CD14-positive monocyte (primary cell): ENCODE data around the gene SEMA3C. TPM values are rescaled to one million over a fixed set of nuclear protein-coding genes. Genes with fewer than 3 reads are reported as not detected.

Source experiments
- DNase-seq, 3 donors: peaks; one replicate each; pipeline ENCODE4 v3.0.0-alpha.2; 2011 to 2022
- H2AFZ ChIP-seq: 2 replicates; pipeline ENCODE4 v1.6.0; 2012; ENCODE audit warnings: mild to moderate bottlenecking, low read depth, low read length, inconsistent platforms; ENCODE audit not compliant: insufficient read depth, poor library complexity, severe bottlenecking
- H3K27ac ChIP-seq, 2 donors: 1 replicate in 1 of 2; 2 replicates in 1 of 2; pipeline ENCODE4 v1.5.1; 2012 to 2013; ENCODE audit warnings: low read length in 2 of 2, control low read depth in 1 of 2, inconsistent platforms in 1 of 2, low read depth in 1 of 2, mild to moderate bottlenecking in 1 of 2
- H3K27me3 ChIP-seq, 2 donors: one replicate each; pipeline versions ENCODE4 v1.6.0 to v1.6.1; 2011 to 2013; ENCODE audit warnings: low read length in 2 of 2; ENCODE audit not compliant: control insufficient read depth in 2 of 2, insufficient read depth in 2 of 2
- H3K36me3 ChIP-seq, 2 donors: replicated peaks in 1 of 2; 1 replicate in 1 of 2; 2 replicates in 1 of 2; pipeline versions ENCODE4 v1.5.1 to v1.6.1; 2012 to 2013; ENCODE audit warnings: low read length in 2 of 2, control low read depth in 1 of 2, inconsistent platforms in 1 of 2, mild to moderate bottlenecking in 1 of 2; ENCODE audit not compliant: insufficient read depth in 2 of 2, control insufficient read depth in 1 of 2
- H3K4me1 ChIP-seq, 2 donors: 1 replicate in 1 of 2; 2 replicates in 1 of 2; pipeline versions ENCODE4 v1.5.1 to v1.6.1; 2012 to 2013; ENCODE audit warnings: low read length in 2 of 2, control low read depth in 1 of 2, inconsistent platforms in 1 of 2, mild to moderate bottlenecking in 1 of 2, moderate library complexity in 1 of 2; ENCODE audit not compliant: insufficient read depth in 2 of 2, control insufficient read depth in 1 of 2
- H3K4me2 ChIP-seq: replicated peaks from 2 replicates; pipeline ENCODE3; 2012; ENCODE audit warnings: low read length, moderate library complexity, mild to moderate bottlenecking; ENCODE audit not compliant: poor library complexity, severe bottlenecking; ENCODE audit errors: extremely low read depth
- H3K4me3 ChIP-seq, 3 experiments: fragments of 200-600 bp in 1 of 3; sonication (generic) in 1 of 3; replicated peaks in 1 of 3; 1 replicate in 2 of 3; 2 replicates in 1 of 3; pipeline ENCODE4 v1.5.1; 2011 to 2013; ENCODE audit warnings: low read length in 3 of 3, mild to moderate bottlenecking in 3 of 3, control low read depth in 2 of 3, low read depth in 2 of 3, inconsistent platforms in 1 of 3, moderate library complexity in 1 of 3
- H3K79me2 ChIP-seq: 2 replicates; pipeline ENCODE4 v1.6.0; 2012; ENCODE audit warnings: mild to moderate bottlenecking, control low read depth, inconsistent platforms, low read length, moderate library complexity; ENCODE audit not compliant: insufficient read depth
- H3K9ac ChIP-seq: 2 replicates; pipeline ENCODE4 v1.6.0; 2017; ENCODE audit warnings: low read length, mild to moderate bottlenecking; ENCODE audit not compliant: insufficient read depth, poor library complexity, severe bottlenecking
- H3K9me3 ChIP-seq, 2 donors: replicated peaks in 1 of 2; 1 replicate in 1 of 2; 2 replicates in 1 of 2; pipeline versions ENCODE4 v1.5.1 to v1.6.1; 2012 to 2013; ENCODE audit warnings: low read length in 2 of 2, control low read depth in 1 of 2; ENCODE audit not compliant: control insufficient read depth in 1 of 2, insufficient read depth in 1 of 2
- H4K20me1 ChIP-seq: 2 replicates; pipeline ENCODE4 v1.6.0; 2012; ENCODE audit warnings: mild to moderate bottlenecking, low read length, control low read depth, moderate library complexity; ENCODE audit not compliant: insufficient read depth
- H3K27ac Mint-ChIP-seq, 7 donors: one replicate each; pipeline ENCODE4 v1.8.0; 2020; ENCODE audit warnings: mild to moderate bottlenecking in 7 of 7, mixed read lengths in 7 of 7, moderate library complexity in 6 of 7, inconsistent platforms in 2 of 7
- H3K27me3 Mint-ChIP-seq, 3 donors: one replicate each; pipeline ENCODE4 v1.8.0; 2021 to 2022; ENCODE audit warnings: low read depth in 3 of 3, mild to moderate bottlenecking in 3 of 3, mixed read lengths in 3 of 3, moderate library complexity in 3 of 3, inconsistent platforms in 1 of 3
- H3K36me3 Mint-ChIP-seq, 2 donors: one replicate each; pipeline ENCODE4 v1.8.0; 2020; ENCODE audit warnings: mixed read lengths in 2 of 2, inconsistent platforms in 1 of 2, mild to moderate bottlenecking in 1 of 2
- H3K4me1 Mint-ChIP-seq: one replicate; pipeline ENCODE4 v1.8.0; 2020; ENCODE audit warnings: mild to moderate bottlenecking, mixed read lengths
- H3K4me3 Mint-ChIP-seq, 2 donors: one replicate each; pipeline ENCODE4 v1.8.0; 2020; ENCODE audit warnings: mild to moderate bottlenecking in 2 of 2, mixed read lengths in 2 of 2, moderate library complexity in 1 of 2
- H3K9me3 Mint-ChIP-seq, 7 donors: one replicate each; pipeline ENCODE4 v1.8.0; 2020 to 2022; ENCODE audit warnings: mixed read lengths in 7 of 7, mild to moderate bottlenecking in 6 of 7, moderate library complexity in 6 of 7, inconsistent platforms in 2 of 7
- WGBS: methylation state at CpG from one replicate; pipeline ENCODE4 v1.1.5; 2013; ENCODE audit warnings: missing lambda C conversion rate; ENCODE audit not compliant: insufficient coverage; 5-methylcytosine and 5-hydroxymethylcytosine counted together
- intact Hi-C, 2 donors: fragments of 100-400 bp; cut with micrococcal nuclease; formaldehyde crosslinking; loops; one replicate each; pipeline versions ENCODE4 v1.15.0 to v1.15.1; 2023
- polyA plus RNA-seq, 3 donors: library from polyadenylated mRNA; depleted of rRNA in 1 of 3; unstranded in 2 of 3; stranded (reverse) in 1 of 3; fragments of 300-500 nt in 2 of 3; fragments of >200 nt in 1 of 3; fragmentation: Illumina TruSeq in 2 of 3; gene quantifications; 1 replicate in 2 of 3; 2 replicates in 1 of 3; pipeline ENCODE4 v1.2.3, GENCODE V29; 2012 to 2021
- TF ChIP-seq, protein P1 (sequence below): fragments of 200-600 bp; IDR thresholded peaks from one replicate; pipeline ENCODE4 v1.8.0; 2022; ENCODE audit warnings: antibody characterized with exemption, mild to moderate bottlenecking

Gene SEMA3C
- polyA plus RNA-seq, 3 donors: 7.2 to 14.1 (median 13.7) TPM

DNA sequence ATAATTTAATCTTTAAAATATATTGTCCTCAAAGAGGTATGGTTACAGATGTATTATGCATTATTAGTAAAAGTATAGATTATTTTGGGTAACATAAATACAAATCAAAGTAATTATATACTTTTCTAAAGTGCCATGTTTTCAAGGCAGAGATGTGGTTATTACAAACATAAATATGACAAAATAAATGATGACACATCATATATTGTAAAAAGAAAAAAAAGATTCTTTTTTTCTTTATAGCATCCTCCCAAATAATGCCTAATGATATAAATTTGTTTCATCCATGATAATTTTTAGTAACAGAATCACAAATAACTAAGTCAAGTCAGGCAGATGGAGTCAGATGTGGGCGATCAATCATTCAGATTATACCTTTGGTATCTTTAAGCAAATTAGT is 29.3 kb downstream of the SEMA3C start:
- Histone ChIP-seq H3K9me3 (no peaks in the 10 kb centered on the region), H2AFZ (no peak overlapping the region), H3K4me3 (no peak overlapping the region), H3K36me3 (peaks cover 0 to 4% of the 10 kb centered on the region in 2 donors), H4K20me1 (no peaks in the 10 kb centered on the region), H3K27ac (no peak overlapping the region), H3K4me2 (no peak overlapping the region), H3K4me1 (no peaks in the 10 kb centered on the region), H3K27me3 (no peaks in the 10 kb centered on the region), H3K9ac (no peak overlapping the region), H3K79me2 (no peaks in the 10 kb centered on the region)
- TF ChIP-seq, protein P1, sequence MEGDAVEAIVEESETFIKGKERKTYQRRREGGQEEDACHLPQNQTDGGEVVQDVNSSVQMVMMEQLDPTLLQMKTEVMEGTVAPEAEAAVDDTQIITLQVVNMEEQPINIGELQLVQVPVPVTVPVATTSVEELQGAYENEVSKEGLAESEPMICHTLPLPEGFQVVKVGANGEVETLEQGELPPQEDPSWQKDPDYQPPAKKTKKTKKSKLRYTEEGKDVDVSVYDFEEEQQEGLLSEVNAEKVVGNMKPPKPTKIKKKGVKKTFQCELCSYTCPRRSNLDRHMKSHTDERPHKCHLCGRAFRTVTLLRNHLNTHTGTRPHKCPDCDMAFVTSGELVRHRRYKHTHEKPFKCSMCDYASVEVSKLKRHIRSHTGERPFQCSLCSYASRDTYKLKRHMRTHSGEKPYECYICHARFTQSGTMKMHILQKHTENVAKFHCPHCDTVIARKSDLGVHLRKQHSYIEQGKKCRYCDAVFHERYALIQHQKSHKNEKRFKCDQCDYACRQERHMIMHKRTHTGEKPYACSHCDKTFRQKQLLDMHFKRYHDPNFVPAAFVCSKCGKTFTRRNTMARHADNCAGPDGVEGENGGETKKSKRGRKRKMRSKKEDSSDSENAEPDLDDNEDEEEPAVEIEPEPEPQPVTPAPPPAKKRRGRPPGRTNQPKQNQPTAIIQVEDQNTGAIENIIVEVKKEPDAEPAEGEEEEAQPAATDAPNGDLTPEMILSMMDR: no peak
- H3K27ac Mint-ChIP-seq: no peak overlapping the region
- peaks cover 0 to 3% (median 0%) of the 10 kb centered on the region in 3 donors for H3K27me3 Mint-ChIP-seq
- intact Hi-C loops: no loop called here
- H3K36me3 Mint-ChIP-seq: peaks cover 8 to 9% of the 10 kb centered on the region in 2 donors
- H3K9me3 Mint-ChIP-seq: peaks cover 0 to under 1% (median 0%) of the 10 kb centered on the region in 7 donors
- H3K4me1 Mint-ChIP-seq: no peaks in the 10 kb centered on the region
- DNase-seq: no peak
- H3K4me3 Mint-ChIP-seq: no peak overlapping the region
- WGBS: no CpG with 5 or more reads among the region's 1 CpG

DNA sequence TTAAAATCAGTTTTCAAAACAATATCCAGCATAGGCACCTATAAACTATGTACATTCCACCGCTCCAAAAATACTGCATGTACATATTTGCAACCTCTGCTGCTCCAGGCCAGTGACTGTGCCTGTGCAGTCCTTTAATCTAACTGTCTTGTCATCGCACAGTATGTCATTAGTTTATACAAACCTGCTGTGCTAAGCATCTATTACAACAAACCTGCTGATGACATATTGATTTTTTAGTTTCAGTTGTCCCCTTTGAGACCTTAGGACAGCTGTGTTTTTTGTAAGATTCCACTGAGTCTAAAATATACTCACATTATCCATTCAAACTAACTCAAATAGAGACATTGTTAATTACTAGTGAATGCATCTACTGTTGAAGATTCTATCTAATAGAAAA is 33.1 kb downstream of the SEMA3C start:
- WGBS: 100% methylated on average over 1 of the region's 2 CpGs
- H3K79me2 ChIP-seq: no peaks in the 10 kb centered on the region
- peaks cover 0 to 4% of the 10 kb centered on the region in 2 donors for H3K36me3 ChIP-seq
- DNase-seq: no peak
- H3K9me3 ChIP-seq: no peaks in the 10 kb centered on the region
- H3K4me1 ChIP-seq: peaks cover 9 to 15% of the 10 kb centered on the region in 2 donors
- no peak overlapping the region for H3K9ac ChIP-seq
- no peaks in the 10 kb centered on the region for H3K27me3 ChIP-seq
- TF ChIP-seq, protein P1: no peak
- Mint-ChIP-seq H3K4me3 (no peak overlapping the region), H3K4me1 (peaks cover 12% of the 10 kb centered on the region), H3K9me3 (no peaks in the 10 kb centered on the region), H3K27ac (no peak overlapping the region), H3K27me3 (no peaks in the 10 kb centered on the region), H3K36me3 (peaks cover 8 to 12% of the 10 kb centered on the region in 2 donors)
- intact Hi-C loops: no loop called here
- H4K20me1 ChIP-seq: no peaks in the 10 kb centered on the region
- H3K27ac ChIP-seq: no peak overlapping the region
- no peak overlapping the region for H3K4me3 ChIP-seq
- no peak overlapping the region for H3K4me2 ChIP-seq
- no peak overlapping the region for H2AFZ ChIP-seq
